GM11168 (cell line): ENCODE results near the gene PLK4.
"Not testable (repeated sequence)": the region's sequence is repeated elsewhere in the genome, so short reads cannot be mapped to it uniquely, and the experiment has no call there.

Source experiments
- in situ Hi-C: fragments of 300-500 bp; cut with MboI; formaldehyde crosslinking; loops from one replicate; pipeline ENCODE4 v1.12.0; 2022; ENCODE audit warnings: low sequenced_read_pairs; ENCODE audit not compliant: unreplicated experiment

The PLK4 gene

DNA sequence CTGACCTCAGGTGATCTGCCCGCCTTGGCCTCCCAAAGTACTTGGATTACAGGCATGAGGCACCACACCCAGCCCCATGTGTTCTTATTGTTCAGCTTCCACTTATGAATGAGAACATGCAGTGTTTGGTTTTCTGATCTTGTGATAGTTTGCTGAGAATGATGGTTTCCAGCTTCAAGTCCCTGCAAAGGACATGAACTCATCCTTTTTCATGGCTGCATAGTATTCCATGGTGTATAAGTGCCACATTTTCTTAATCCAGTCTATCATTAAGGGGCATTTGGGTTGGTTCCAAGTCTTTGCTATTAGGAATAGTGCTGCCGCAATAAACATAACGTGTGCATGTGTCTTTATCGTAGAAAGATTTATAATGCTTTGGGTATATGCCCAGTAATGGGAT, 19.0 kb downstream of the PLK4 start:
- in situ Hi-C loops: not testable (repeated sequence)

DNA sequence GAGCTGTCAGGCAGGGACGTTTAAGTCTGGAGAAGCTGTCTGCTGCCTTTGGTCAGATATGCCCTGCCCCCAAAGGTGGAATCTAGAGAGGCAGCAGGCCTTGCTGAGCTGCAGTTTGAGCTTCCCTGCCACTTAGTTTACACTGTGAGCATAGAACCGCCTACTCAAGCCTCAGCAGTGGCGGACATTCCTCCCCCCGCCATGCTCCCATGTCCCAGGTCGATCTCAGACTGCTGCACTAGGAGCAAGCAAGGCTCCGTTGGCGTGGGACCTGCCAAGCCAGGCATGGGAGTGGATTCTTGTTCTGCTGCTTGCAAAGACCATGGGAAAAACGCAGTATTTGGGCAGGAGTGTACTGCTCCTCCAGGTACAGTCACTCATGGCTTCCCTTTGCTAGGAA, 24.3 kb downstream of the PLK4 start:
- in situ Hi-C loops: no loop called here

DNA sequence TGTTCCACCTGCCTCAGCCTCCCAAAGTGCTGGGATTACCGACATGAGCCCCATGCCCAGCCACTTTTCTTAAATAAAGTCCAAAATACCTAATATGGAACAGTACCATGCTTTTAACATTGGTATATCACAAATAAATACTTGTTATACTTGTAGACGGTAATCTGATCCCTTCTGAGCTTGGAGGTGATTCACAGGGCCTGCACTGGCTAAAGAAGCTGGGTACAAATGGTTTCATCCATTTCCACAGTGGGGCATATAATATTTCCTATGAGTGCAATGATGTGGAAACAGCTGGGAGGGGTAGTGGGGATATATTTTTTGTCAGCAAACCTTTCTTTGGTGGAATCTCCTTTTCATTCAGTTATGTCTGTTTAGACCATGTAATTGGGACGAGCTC, 35.8 kb downstream of the PLK4 start:
- in situ Hi-C loops: no loop called here

DNA sequence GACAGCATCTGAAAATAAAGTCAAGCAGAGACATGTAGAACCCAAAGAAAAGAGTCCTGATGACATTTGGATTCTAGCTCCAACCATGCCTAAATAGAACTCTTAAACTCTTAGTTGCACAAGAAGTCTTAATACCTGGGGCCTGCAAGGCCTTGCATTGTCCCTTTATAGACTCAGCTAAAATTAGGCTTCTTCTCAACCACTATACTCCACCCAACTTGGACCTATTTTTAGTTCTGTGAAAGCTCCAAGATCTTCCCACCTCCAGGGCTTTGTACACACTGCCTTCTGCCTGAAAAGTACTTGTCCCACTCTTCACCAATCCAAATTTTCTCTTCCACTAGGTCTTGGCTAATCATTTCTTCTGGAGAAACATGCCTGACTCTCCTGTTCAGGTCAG, 36.5 kb downstream of the PLK4 start:
- in situ Hi-C loops: no loop called here

DNA sequence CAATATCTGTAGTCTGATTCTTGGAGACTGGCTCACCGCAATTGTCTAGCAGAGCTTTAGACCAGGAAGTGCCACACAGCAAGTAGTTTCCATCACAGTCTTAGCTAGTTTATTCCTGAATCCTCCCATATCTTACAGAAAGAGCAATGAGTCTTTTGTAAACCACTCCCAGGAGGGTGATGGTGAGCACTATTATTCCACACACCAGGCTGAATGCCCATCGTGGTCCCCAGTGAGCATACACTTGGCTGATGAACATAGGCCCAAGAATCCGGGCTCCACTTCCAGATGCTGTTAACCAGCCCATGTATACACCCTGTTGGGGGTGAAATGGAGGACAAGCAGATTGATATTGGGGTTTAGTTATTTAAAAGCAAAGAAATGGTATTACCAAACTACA, 39.8 kb downstream of the PLK4 start:
- in situ Hi-C loops: no loop called here

DNA sequence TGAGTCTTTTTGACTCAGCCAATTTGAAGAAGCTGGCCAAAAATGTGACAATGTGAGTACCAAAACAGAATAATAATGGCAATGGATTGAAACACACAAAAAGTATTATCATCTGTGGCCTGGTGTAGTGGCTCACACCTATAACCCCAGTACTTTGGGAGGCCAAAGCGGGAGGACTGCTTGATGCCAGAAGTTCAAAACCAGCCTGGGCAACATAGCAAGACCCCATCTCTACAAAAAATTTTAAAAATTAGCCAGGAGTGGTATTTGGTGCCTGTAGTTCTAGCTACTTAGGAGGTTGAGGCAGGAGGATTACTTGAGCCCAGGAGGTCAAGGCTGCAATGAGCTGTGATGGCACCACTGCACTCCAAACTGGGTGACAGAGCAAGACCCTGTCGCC, 41.5 kb downstream of the PLK4 start:
- in situ Hi-C loops: no loop called here

DNA sequence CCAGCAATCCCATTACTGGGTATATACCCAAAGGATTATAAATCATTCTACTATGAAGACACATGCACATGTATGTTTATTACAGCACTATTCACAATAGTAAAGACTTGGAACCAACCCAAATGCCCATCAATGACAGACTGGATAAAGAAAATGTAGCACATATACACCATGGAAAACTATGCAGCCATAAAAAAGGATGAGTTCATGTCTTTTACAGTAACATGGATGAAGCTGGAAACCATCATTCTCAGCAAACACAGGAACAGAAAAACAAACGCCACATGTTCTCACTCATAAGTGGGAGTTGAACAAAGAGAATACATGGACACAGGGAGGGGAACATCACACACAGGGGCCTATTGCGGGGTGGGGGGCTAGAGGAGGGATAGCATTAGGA, 45.0 kb downstream of the PLK4 start:
- in situ Hi-C loops: not testable (repeated sequence)

DNA sequence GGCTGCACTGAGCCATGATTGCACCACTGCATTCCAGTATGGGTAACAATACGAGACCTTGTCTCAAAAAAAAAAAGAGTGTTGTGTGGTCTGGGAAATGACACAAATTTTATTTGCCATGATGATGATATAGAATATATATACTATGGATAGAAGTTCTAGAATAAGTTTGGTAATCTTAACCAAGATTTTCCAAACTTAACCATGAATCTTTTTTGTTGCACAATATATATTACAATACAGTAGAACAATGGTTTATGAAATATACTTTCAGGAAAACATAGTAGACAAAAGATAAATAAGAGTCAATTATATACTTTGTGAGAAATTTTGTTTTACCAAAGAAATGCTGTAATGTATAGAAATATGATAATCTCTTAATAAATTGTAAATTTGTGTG, 49.5 kb downstream of the PLK4 start:
- in situ Hi-C loops: no loop called here

DNA sequence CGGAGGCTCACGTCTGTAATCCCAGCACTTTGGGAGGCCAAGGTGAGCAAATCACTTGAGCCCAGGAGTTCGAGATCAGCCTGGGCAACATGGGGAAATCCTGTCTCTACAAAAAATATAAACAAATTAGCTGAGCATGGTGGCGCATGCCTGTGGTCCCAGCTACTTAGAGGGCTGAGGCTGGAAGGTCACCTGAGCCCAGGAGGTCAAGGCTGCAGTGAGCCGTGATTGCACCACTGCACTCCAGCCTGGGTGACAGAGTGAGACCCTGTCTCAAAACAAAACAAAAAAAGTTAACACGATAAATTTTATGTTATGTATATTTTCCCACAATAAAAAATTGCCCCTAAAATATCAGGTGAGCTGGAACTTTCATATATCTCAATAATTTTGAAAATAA, 51.1 kb downstream of the PLK4 start:
- in situ Hi-C loops: not testable (repeated sequence)

DNA sequence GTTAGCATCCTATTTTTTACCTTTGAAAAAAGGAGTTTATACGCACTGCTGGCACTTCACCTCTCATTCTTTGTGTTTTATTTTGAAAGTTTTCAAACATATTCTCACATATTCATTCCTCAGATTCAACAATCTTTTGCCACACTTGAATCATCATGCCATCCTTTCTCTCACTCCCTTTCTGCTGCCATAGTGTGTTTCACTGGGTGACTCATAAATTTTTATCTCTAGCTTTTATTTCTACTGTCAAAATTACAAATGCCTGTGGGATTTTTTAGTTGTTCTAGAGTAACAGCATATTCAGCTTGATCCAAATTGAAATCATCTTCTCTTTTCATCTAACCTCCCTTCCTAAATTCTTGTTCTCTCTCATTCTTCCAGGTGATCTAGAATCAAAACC, 56.3 kb downstream of the PLK4 start:
- in situ Hi-C loops: no loop called here
